ENCODE measurements around the gene GPR84.

The GPR84 gene

GRCh38 chr12:54373649-54374561 is 9.6 kb upstream of the GPR84 start:
- DNase-seq, result no peak

- DNase-seq, result no peak
Observed at GRCh38 chr12:54372113-54372806, 8.0 kb upstream of the GPR84 start.

- DNase-seq, result no peak
Observed at GRCh38 chr12:54371328-54372112, 7.2 kb upstream of the GPR84 start.

GRCh38 chr12:54370171-54370730 is 6.0 kb upstream of the GPR84 start:
- DNase-seq, result peak; percentile 38

GRCh38 chr12:54369597-54370131 is 5.4 kb upstream of the GPR84 start:
- DNase-seq, result no peak

GRCh38 chr12:54368709-54369596 is 4.7 kb upstream of the GPR84 start:
- DNase-seq, result peak; percentile 90

GRCh38 chr12:54368025-54368708 is 3.9 kb upstream of the GPR84 start:
- no peak for DNase-seq

GRCh38 chr12:54363618-54364017 is 668 bp downstream of the GPR84 start:
- DNase-seq, result no peak

- DNase-seq, result no peak
Observed at GRCh38 chr12:54363047-54363446, 1.2 kb downstream of the GPR84 start.

GRCh38 chr12:54360717-54361456 is 3.4 kb downstream of the GPR84 start:
- peak; percentile 50 for DNase-seq

GRCh38 chr12:54359762-54360351 is 4.4 kb downstream of the GPR84 start:
- DNase-seq, result no peak

GRCh38 chr12:54358945-54359761 is 5.1 kb downstream of the GPR84 start:
- peak; percentile 98 for DNase-seq

GRCh38 chr12:54358191-54358944 is 5.9 kb downstream of the GPR84 start:
- DNase-seq, result peak; percentile 61

GRCh38 chr12:54357506-54358190 is 6.6 kb downstream of the GPR84 start:
- DNase-seq, result no peak

- no peak for DNase-seq
Observed at GRCh38 chr12:54356951-54357356, 7.3 kb downstream of the GPR84 start.

GRCh38 chr12:54356228-54356627 is 8.1 kb downstream of the GPR84 start:
- no peak for DNase-seq

GRCh38 chr12:54355104-54355815 is 9.0 kb downstream of the GPR84 start:
- DNase-seq, result no peak

Data from CD4-positive, alpha-beta T cell treated with Interleukin-10 for 1 hour (primary cell).